HepG2 (cell line): ENCODE results near the gene TMEM139. TPM values are rescaled to one million over a fixed set of nuclear protein-coding genes. Genes with fewer than 3 reads are reported as not detected.

ENCODE experiments used
- ATAC-seq: fragments of 200-7000 bp; cut with Tn5 transposase; 3 replicates; pipeline ENCODE4 v1.9.1; 2020; ENCODE audit warnings: mild to moderate bottlenecking, moderate library complexity
- BruUV-seq: library from RNA; stranded (reverse); fragments of 400-500 nt; replicated peaks from 2 replicates; lab custom pipeline; 2021; lab: Mats Ljungman, UMichigan
- CTCF ChIA-PET: fragments of 300-600 bp; formaldehyde crosslinking; extraction: SDS; loops from one replicate; lab custom pipeline; 2021; ENCODE audit warnings: low total read pairs, inconsistent platforms, low intra/inter-chr PET ratio; lab: Yijun Ruan, JAX
- POLR2A ChIA-PET: fragments of 350-600 bp; sonication (Branson Sonifier 250); formaldehyde crosslinking; loops from one replicate; lab custom pipeline; 2020; ENCODE audit warnings: antibody characterized with exemption, inconsistent platforms; lab: Yijun Ruan, JAX
- DNase-seq: peaks from one replicate; pipeline ENCODE4 v3.0.0-alpha.2; 2015; ENCODE audit warnings: low spot score
- FAIRE-seq: peaks from 3 replicates; lab custom pipeline; 2011; peaks lifted over from hg19 to GRCh38; lab: Jason Lieb, UNC
- H2AFZ ChIP-seq: one replicate; pipeline ENCODE4 v1.6.1; 2011; ENCODE audit warnings: low read length, inconsistent platforms
- H3K27ac ChIP-seq: fragments of 300-600 bp; 3 replicates; pipeline ENCODE4 v1.8.0; 2011; ENCODE audit warnings: mixed run types, mild to moderate bottlenecking, mixed read lengths, low read length, inconsistent platforms; ENCODE audit not compliant: insufficient read depth; ENCODE audit errors: extremely low read length
- H3K27me3 ChIP-seq, 2 experiments: fragments of 200-600 bp in 1 of 2; 2 replicates in 1 of 2; 3 replicates in 1 of 2; pipeline versions ENCODE4 v1.6.0 to v1.8.0; 2011; ENCODE audit warnings: low read length in 2 of 2, mild to moderate bottlenecking in 2 of 2, moderate library complexity in 2 of 2, inconsistent platforms in 1 of 2; ENCODE audit not compliant: insufficient read depth in 2 of 2, control insufficient read depth in 1 of 2
- H3K36me3 ChIP-seq, 2 experiments: fragments of 200-600 bp in 1 of 2; replicated peaks in 1 of 2; 2 replicates in 1 of 2; 3 replicates in 1 of 2; pipeline versions ENCODE4 v1.5.1 to v1.8.0; 2011; ENCODE audit warnings: low read length in 2 of 2, inconsistent platforms in 1 of 2; ENCODE audit not compliant: insufficient read depth in 2 of 2, control insufficient read depth in 1 of 2
- H3K4me1 ChIP-seq: 2 replicates; pipeline ENCODE4 v1.5.1; 2012; ENCODE audit warnings: low read length, inconsistent platforms; ENCODE audit not compliant: insufficient read depth
- H3K4me2 ChIP-seq: 2 replicates; pipeline ENCODE4 v1.6.0; 2011; ENCODE audit warnings: low read depth, low read length, inconsistent platforms
- H3K4me3 ChIP-seq, 3 experiments: fragments of 200-600 bp in 1 of 3; sonication (generic), shearing (Covaris generic) in 1 of 3; replicated peaks in 1 of 3; 2 replicates each; pipeline ENCODE4 v1.5.1; 2011 to 2016; ENCODE audit warnings: low read length in 3 of 3, inconsistent platforms in 2 of 3, low read depth in 2 of 3, mild to moderate bottlenecking in 2 of 3, control low read depth in 1 of 3, mixed read lengths in 1 of 3; ENCODE audit not compliant: insufficient read depth in 1 of 3
- H3K79me2 ChIP-seq: one replicate; pipeline ENCODE4 v1.6.1; 2011; ENCODE audit warnings: low read length, inconsistent platforms; ENCODE audit not compliant: insufficient read depth
- H3K9ac ChIP-seq: 2 replicates; pipeline ENCODE4 v1.6.0; 2011; ENCODE audit warnings: mild to moderate bottlenecking, low read depth, low read length, inconsistent platforms; ENCODE audit not compliant: insufficient read depth
- H3K9me3 ChIP-seq: 2 replicates; pipeline ENCODE4 v1.5.1; 2012; ENCODE audit warnings: mild to moderate bottlenecking, low read length
- H4K20me1 ChIP-seq: 2 replicates; pipeline ENCODE4 v1.6.0; 2011; ENCODE audit warnings: inconsistent platforms, mild to moderate bottlenecking, low read length, moderate library complexity; ENCODE audit not compliant: insufficient read depth
- ADNP ChIP-seq: sonication (generic); formaldehyde crosslinking; IDR thresholded peaks from 2 replicates; pipeline ENCODE4 v1.4.0; 2020; ENCODE audit warnings: missing genetic modification reagents
- BRCA1 ChIP-seq: sonication (generic); formaldehyde crosslinking; IDR thresholded peaks from 2 replicates; pipeline ENCODE4 v1.4.0; 2020; ENCODE audit warnings: missing genetic modification reagents
- EZH2 ChIP-seq: conservative IDR thresholded peaks from 2 replicates; pipeline ENCODE4 v1.6.1; 2012; ENCODE audit warnings: mild to moderate bottlenecking, low read depth, low read length, moderate library complexity
- GABPA ChIP-seq, 2 experiments: IDR thresholded peaks; 2 replicates each; pipeline ENCODE4 v1.6.1; 2011 to 2016; ENCODE audit warnings: low read depth in 2 of 2, low read length in 1 of 2, missing biosample characterization in 1 of 2, missing genetic modification characterization in 1 of 2
- KAT8 ChIP-seq: IDR thresholded peaks from 2 replicates; pipeline ENCODE4 v1.6.1; 2016; ENCODE audit warnings: missing genetic modification reagents, missing compliant biosample characterization
- MEIS1 ChIP-seq: sonication (generic); formaldehyde crosslinking; IDR thresholded peaks from 2 replicates; pipeline ENCODE4 v1.9.0; 2021; ENCODE audit warnings: mild to moderate bottlenecking, missing genetic modification reagents, moderate library complexity, borderline replicate concordance
- MTF2 ChIP-seq: sonication (generic); formaldehyde crosslinking; IDR thresholded peaks from 2 replicates; pipeline ENCODE4 v1.5.0; 2020; ENCODE audit warnings: missing genetic modification reagents, borderline replicate concordance
- NFATC3 ChIP-seq: sonication (generic); formaldehyde crosslinking; IDR thresholded peaks from 2 replicates; pipeline ENCODE4 v1.5.1; 2020; ENCODE audit warnings: mild to moderate bottlenecking, missing genetic modification reagents
- NONO ChIP-seq, 2 experiments: fragments of 450-650 bp in 1 of 2; sonication (generic) in 1 of 2; formaldehyde crosslinking in 1 of 2; IDR thresholded peaks in 1 of 2; conservative IDR thresholded peaks in 1 of 2; 2 replicates each; pipeline versions ENCODE4 v1.6.1 to v1.8.0; 2017 to 2022; ENCODE audit warnings: mild to moderate bottlenecking in 1 of 2, missing genetic modification reagents in 1 of 2, moderate library complexity in 1 of 2
- SIN3A ChIP-seq: IDR thresholded peaks from 2 replicates; pipeline ENCODE4 v1.6.1; 2011; ENCODE audit warnings: low read depth, mild to moderate bottlenecking, control low read depth, low read length, borderline replicate concordance
- TP53 ChIP-seq: sonication (generic); formaldehyde crosslinking; conservative IDR thresholded peaks from 2 replicates; pipeline ENCODE4 v1.4.0; 2020; ENCODE audit warnings: missing genetic modification reagents
- ZBTB33 ChIP-seq: sonication (generic); formaldehyde crosslinking; IDR thresholded peaks from 2 replicates; pipeline ENCODE4 v1.4.0; 2020; ENCODE audit warnings: missing genetic modification reagents
- ZBTB38 ChIP-seq: sonication (generic); formaldehyde crosslinking; IDR thresholded peaks from 2 replicates; pipeline ENCODE4 v1.5.1; 2020; ENCODE audit warnings: mild to moderate bottlenecking, missing genetic modification reagents
- ZBTB8A ChIP-seq: sonication (generic); formaldehyde crosslinking; IDR thresholded peaks from 2 replicates; pipeline ENCODE4 v1.4.0; 2020; ENCODE audit warnings: mild to moderate bottlenecking, low read depth, missing genetic modification reagents, borderline replicate concordance
- ZNF337 ChIP-seq: sonication (generic); formaldehyde crosslinking; IDR thresholded peaks from 2 replicates; pipeline ENCODE4 v1.5.1; 2020; ENCODE audit warnings: missing genetic modification reagents, low read depth, mild to moderate bottlenecking, borderline replicate concordance
- ZNF788 ChIP-seq: sonication (generic); formaldehyde crosslinking; IDR thresholded peaks from 2 replicates; pipeline ENCODE4 v1.5.0; 2020; ENCODE audit warnings: mild to moderate bottlenecking, missing genetic modification reagents, borderline replicate concordance
- WGBS: methylation state at CpG from one replicate; pipeline ENCODE4 v1.1.6; 2017; ENCODE audit warnings: low lambda C conversion rate; 5-methylcytosine and 5-hydroxymethylcytosine counted together
- in situ Hi-C: cut with HindIII; loops from 2 replicates; pipeline ENCODE4 v1.10.0; 2017; ENCODE audit warnings: low pct_unique_long_range_greater_than_20kb; ENCODE audit not compliant: extremely low pct_ligation_motif_present
- intact Hi-C: fragments of 100-400 bp; cut with micrococcal nuclease; formaldehyde crosslinking; loops from one replicate; pipeline ENCODE4 v1.10.0; 2022; ENCODE audit not compliant: unreplicated experiment
- polyA plus RNA-seq, 8 experiments: library from polyadenylated mRNA; depleted of rRNA in 3 of 8; stranded (reverse) in 7 of 8; unstranded in 1 of 8; fragments of >200 nt; fragmentation: Illumina TruSeq in 4 of 8; extraction: Trizol in 4 of 8; gene quantifications; 2 replicates each; pipeline versions ENCODE4 v1.2.1 to v1.2.3, GENCODE V29; 2011 to 2016; ENCODE audit warnings: low read depth in 4 of 8, missing spikeins in 1 of 8, mixed read lengths in 1 of 8; ENCODE audit not compliant: insufficient read depth in 1 of 8
- total RNA-seq, 5 experiments: library from RNA; depleted of rRNA; stranded (reverse); fragments of >200 nt; fragmentation: Illumina TruSeq; extraction: Trizol; gene quantifications; 2 replicates each; pipeline ENCODE4 v1.2.3, GENCODE V29; 2016; ENCODE audit warnings: low read depth in 1 of 5
- TF ChIP-seq, protein P1 (sequence below): sonication (generic); formaldehyde crosslinking; IDR thresholded peaks from 2 replicates; pipeline ENCODE4 v1.5.0; 2020; ENCODE audit warnings: mild to moderate bottlenecking, missing genetic modification reagents

Gene TMEM139
- total and polyA plus RNA-seq, 2 of the 13 experiments (the other 11 are each of a cell fraction or from before 2014, with no cell fraction given): 7.9 to 14.0 TPM

GRCh38 chr7:143299346-143299745 is 14.6 kb downstream of the TMEM139 start:
- 94% methylated on average over 2 of the region's 2 CpGs for WGBS
- in situ Hi-C loops: no loop called here
- Histone ChIP-seq H3K36me3 (peaks cover 29 to 83% of the 10 kb centered on the region in 2 experiments), H3K4me1 (no peaks in the 10 kb centered on the region), H3K27ac (no peak overlapping the region), H3K4me2 (no peak overlapping the region), H3K9ac (no peak overlapping the region), H3K4me3 (no peak overlapping the region), H2AFZ (no peak overlapping the region), H3K9me3 (no peaks in the 10 kb centered on the region), H3K79me2 (no peaks in the 10 kb centered on the region), H4K20me1 (no peaks in the 10 kb centered on the region), H3K27me3 (no peaks in the 10 kb centered on the region)
- no peak for ATAC-seq
- no peak for FAIRE-seq
- DNase-seq: no peak
- no TSS peak for BruUV-seq
- ChIA-PET CTCF (interaction anchor here (0.9 to 2.1 kb wide), 3 partner anchors 59 to 117 kb away, joined by 3 to 14 read pairs (median 4); no protein-coding TSS in a partner anchor), POLR2A (interaction anchor here (1.2 kb wide), 1 partner anchor 12 kb away, joined by 3 read pairs; the partner anchor contains the start of gene CASP2)
- intact Hi-C loops: no loop called here
- TF ChIP-seq NONO (IDR thresholded peaks at IDR 0.05) (no peak), NONO (CRISPR knock-in tag; conservative IDR thresholded peaks at IDR 0.05) (no peak), TP53 (CRISPR knock-in tag) (no peak), ZBTB38 (CRISPR knock-in tag) (no peak), NFATC3 (CRISPR knock-in tag) (no peak), ZNF337 (CRISPR knock-in tag) (no peak), KAT8 (no peak), SIN3A (no peak), BRCA1 (no peak), MTF2 (CRISPR knock-in tag) (no peak), ADNP (no peak), ZBTB33 (no peak), ZNF788 (no peak), GABPA (IDR thresholded peaks at IDR 0.05; ENCODE audit: low read depth, low read length) (no peak), GABPA (CRISPR knock-in tag; IDR thresholded peaks at IDR 0.05; ENCODE audit: low read depth) (no peak; the same call in 1 of the 2 replicates), ZBTB8A (no peak), EZH2 (no peak), MEIS1 (CRISPR knock-in tag) (no peak)
- TF ChIP-seq, protein P1, sequence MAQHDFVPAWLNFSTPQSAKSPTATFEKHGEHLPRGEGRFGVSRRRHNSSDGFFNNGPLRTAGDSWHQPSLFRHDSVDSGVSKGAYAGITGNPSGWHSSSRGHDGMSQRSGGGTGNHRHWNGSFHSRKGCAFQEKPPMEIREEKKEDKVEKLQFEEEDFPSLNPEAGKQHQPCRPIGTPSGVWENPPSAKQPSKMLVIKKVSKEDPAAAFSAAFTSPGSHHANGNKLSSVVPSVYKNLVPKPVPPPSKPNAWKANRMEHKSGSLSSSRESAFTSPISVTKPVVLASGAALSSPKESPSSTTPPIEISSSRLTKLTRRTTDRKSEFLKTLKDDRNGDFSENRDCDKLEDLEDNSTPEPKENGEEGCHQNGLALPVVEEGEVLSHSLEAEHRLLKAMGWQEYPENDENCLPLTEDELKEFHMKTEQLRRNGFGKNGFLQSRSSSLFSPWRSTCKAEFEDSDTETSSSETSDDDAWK: no peak
